Mesenchymal stem cell (in vitro differentiated cells and primary cell): Measurements from ENCODE around the gene MORC2.

Experiments used
- DNase-seq: peaks from one replicate; pipeline ENCODE4 v3.0.0-alpha.2; 2013
- H2AFZ ChIP-seq: one replicate; pipeline ENCODE4 v1.6.1; 2013; ENCODE audit warnings: low read depth, mild to moderate bottlenecking, control low read depth, inconsistent platforms, low read length, moderate library complexity
- H2AK5ac ChIP-seq: 2 replicates; pipeline ENCODE4 v1.6.1; 2013; ENCODE audit warnings: low read length, moderate library complexity, mild to moderate bottlenecking, inconsistent platforms; ENCODE audit not compliant: severe bottlenecking
- H2BK120ac ChIP-seq: one replicate; pipeline ENCODE4 v1.6.1; 2013; ENCODE audit warnings: low read depth, mild to moderate bottlenecking, inconsistent platforms, low read length, moderate library complexity
- H2BK12ac ChIP-seq, 2 experiments: one replicate each; pipeline ENCODE4 v1.6.1; 2013; ENCODE audit warnings: inconsistent platforms in 2 of 2, low read length in 2 of 2, mild to moderate bottlenecking in 2 of 2, moderate library complexity in 2 of 2, control low read depth in 1 of 2
- H2BK15ac ChIP-seq: one replicate; pipeline ENCODE4 v1.6.1; 2013; ENCODE audit warnings: mild to moderate bottlenecking, low read depth, inconsistent platforms; ENCODE audit not compliant: poor library complexity, severe bottlenecking
- H2BK5ac ChIP-seq: 2 replicates; pipeline ENCODE4 v1.6.1; 2013; ENCODE audit warnings: low read depth, mild to moderate bottlenecking, low read length, control low read depth, inconsistent platforms; ENCODE audit not compliant: poor library complexity, severe bottlenecking
- H3K14ac ChIP-seq, 2 experiments: one replicate each; pipeline ENCODE4 v1.6.1; 2013; ENCODE audit warnings: inconsistent platforms in 2 of 2, low read length in 2 of 2, control low read depth in 1 of 2, mild to moderate bottlenecking in 1 of 2, moderate library complexity in 1 of 2
- H3K18ac ChIP-seq, 2 experiments: one replicate each; pipeline ENCODE4 v1.6.1; 2013; ENCODE audit warnings: inconsistent platforms in 2 of 2, low read length in 2 of 2, control low read depth in 1 of 2, low read depth in 1 of 2, mild to moderate bottlenecking in 1 of 2
- H3K23ac ChIP-seq, 2 experiments: one replicate each; pipeline ENCODE4 v1.6.1; 2013; ENCODE audit warnings: inconsistent platforms in 2 of 2, low read length in 2 of 2, mild to moderate bottlenecking in 2 of 2, moderate library complexity in 2 of 2, control low read depth in 1 of 2
- H3K27ac ChIP-seq: 2 replicates; pipeline ENCODE4 v1.5.1; 2013; ENCODE audit warnings: mild to moderate bottlenecking, moderate library complexity, low read length, control low read depth, inconsistent platforms; ENCODE audit not compliant: poor library complexity, severe bottlenecking
- H3K27me3 ChIP-seq, 2 experiments: 2 replicates each; pipeline versions ENCODE4 v1.6.1 to v1.7.0; 2013; ENCODE audit warnings: low read length in 2 of 2, mild to moderate bottlenecking in 2 of 2, moderate library complexity in 2 of 2, control low read depth in 1 of 2, inconsistent platforms in 1 of 2; ENCODE audit not compliant: control insufficient read depth in 1 of 2, insufficient read depth in 1 of 2
- H3K36me3 ChIP-seq, 2 experiments: 2 replicates each; pipeline versions ENCODE4 v1.6.1 to v1.7.0; 2013; ENCODE audit warnings: low read length in 2 of 2, control low read depth in 1 of 2, inconsistent platforms in 1 of 2, low read depth in 1 of 2, mild to moderate bottlenecking in 1 of 2; ENCODE audit not compliant: insufficient read depth in 2 of 2, control insufficient read depth in 1 of 2
- H3K4ac ChIP-seq, 2 experiments: one replicate each; pipeline ENCODE4 v1.6.1; 2013; ENCODE audit warnings: inconsistent platforms in 2 of 2, low read length in 2 of 2, mild to moderate bottlenecking in 2 of 2, moderate library complexity in 2 of 2, control low read depth in 1 of 2, low read depth in 1 of 2
- H3K4me1 ChIP-seq: 2 replicates; pipeline ENCODE4 v1.6.1; 2013; ENCODE audit warnings: low read depth, low read length, control low read depth; ENCODE audit not compliant: control insufficient read depth, insufficient read depth
- H3K4me2 ChIP-seq: 2 replicates; pipeline ENCODE4 v1.6.1; 2013; ENCODE audit warnings: low read length, mild to moderate bottlenecking, inconsistent platforms; ENCODE audit not compliant: poor library complexity, severe bottlenecking
- H3K4me3 ChIP-seq, 2 experiments: 2 replicates each; pipeline versions ENCODE4 v1.5.1 to v1.7.0; 2013; ENCODE audit warnings: low read length in 2 of 2, mild to moderate bottlenecking in 2 of 2, control low read depth in 1 of 2, low read depth in 1 of 2; ENCODE audit not compliant: insufficient read depth in 1 of 2
- H3K79me1 ChIP-seq: replicated peaks from 2 replicates; pipeline ENCODE4 v1.6.1; 2013; ENCODE audit warnings: mild to moderate bottlenecking, control low read depth, low read length, inconsistent platforms; ENCODE audit not compliant: poor library complexity, severe bottlenecking
- H3K9ac ChIP-seq: 2 replicates; pipeline ENCODE4 v1.7.0; 2013; ENCODE audit warnings: mild to moderate bottlenecking, low read length, moderate library complexity
- H3K9me3 ChIP-seq: 2 replicates; pipeline ENCODE4 v1.7.0; 2013; ENCODE audit warnings: mild to moderate bottlenecking, low read length; ENCODE audit not compliant: control insufficient read depth
- H4K8ac ChIP-seq: one replicate; pipeline ENCODE4 v1.6.1; 2013; ENCODE audit warnings: inconsistent platforms, mild to moderate bottlenecking, low read length, moderate library complexity
- H4K91ac ChIP-seq: one replicate; pipeline ENCODE4 v1.6.1; 2013; ENCODE audit warnings: mild to moderate bottlenecking, low read length, inconsistent platforms
- WGBS: methylation state at CpG from one replicate; pipeline ENCODE4 v1.1.7; 2013; ENCODE audit warnings: mixed read lengths; 5-methylcytosine and 5-hydroxymethylcytosine counted together

MORC2 gene

GRCh38 chr22:30876915-30877553 is 91.5 kb downstream of the MORC2 start:
- Histone ChIP-seq H3K23ac (no peak overlapping the region), H3K14ac (no peak overlapping the region), H3K4me1 (peaks cover 3% of the 10 kb centered on the region), H2AK5ac (no peak overlapping the region), H2BK15ac (no peak overlapping the region), H3K79me1 (no peaks in the 10 kb centered on the region), H4K8ac (no peak overlapping the region), H2AFZ (no peak overlapping the region), H3K4ac (no peak overlapping the region), H4K91ac (no peak overlapping the region), H3K4me3 (no peak overlapping the region), H2BK5ac (no peak overlapping the region), H3K9me3 (no peaks in the 10 kb centered on the region), H3K36me3 (peaks cover 0 to 10% of the 10 kb centered on the region in 2 experiments), H2BK120ac (no peak overlapping the region), H3K4me2 (no peak overlapping the region), H3K27ac (no peak overlapping the region), H3K9ac (no peak overlapping the region), H3K27me3 (peaks cover 0 to 15% of the 10 kb centered on the region in 2 experiments), H3K18ac (no peak overlapping the region), H2BK12ac (no peak overlapping the region)
- DNase-seq, result no peak
- 81% methylated on average over 9 of the region's 9 CpGs for WGBS

GRCh38 chr22:30876221-30876751 is 92.3 kb downstream of the MORC2 start:
- Histone ChIP-seq H3K18ac (no peak overlapping the region), H3K9ac (no peak overlapping the region)

GRCh38 chr22:30875481-30876215 is 92.9 kb downstream of the MORC2 start:
- Histone ChIP-seq H4K8ac (no peak overlapping the region), H3K4me2 (no peak overlapping the region), H3K18ac (no peak overlapping the region), H2AK5ac (no peak overlapping the region), H2BK5ac (no peak overlapping the region), H3K4ac (no peak overlapping the region), H3K27ac (no peak overlapping the region), H2BK15ac (no peak overlapping the region), H2AFZ (no peak overlapping the region), H3K4me1 (peaks cover 3% of the 10 kb centered on the region), H3K9me3 (no peaks in the 10 kb centered on the region), H2BK120ac (no peak overlapping the region), H3K23ac (no peak overlapping the region), H4K91ac (no peak overlapping the region), H3K27me3 (peaks cover 0 to 15% of the 10 kb centered on the region in 2 experiments), H3K9ac (no peak overlapping the region), H3K4me3 (no peak overlapping the region), H3K14ac (no peak overlapping the region), H3K36me3 (peaks cover 0 to 20% of the 10 kb centered on the region in 2 experiments), H3K79me1 (no peaks in the 10 kb centered on the region), H2BK12ac (no peak overlapping the region)
- 91% methylated on average over 17 of the region's 17 CpGs for WGBS
- no peak for DNase-seq

More at GRCh38 chr22:30876221-30876751, 92.3 kb downstream of the MORC2 start:
- H3K4me3 ChIP-seq, result no peak overlapping the region
- no peak overlapping the region for H4K91ac ChIP-seq
- H3K36me3 ChIP-seq, result peaks cover 0 to 14% of the 10 kb centered on the region in 2 experiments
- H2AFZ ChIP-seq, result no peak overlapping the region
- no peak overlapping the region for H2AK5ac ChIP-seq
- H3K27ac ChIP-seq, result no peak overlapping the region
- no peaks in the 10 kb centered on the region for H3K79me1 ChIP-seq
- H2BK120ac ChIP-seq, result no peak overlapping the region
- no peak for DNase-seq
- peaks cover 3% of the 10 kb centered on the region for H3K4me1 ChIP-seq
- no peak overlapping the region for H4K8ac ChIP-seq
- no peak overlapping the region for H3K23ac ChIP-seq
- H2BK12ac ChIP-seq, result no peak overlapping the region
- H3K4ac ChIP-seq, result no peak overlapping the region
- no peaks in the 10 kb centered on the region for H3K9me3 ChIP-seq
- WGBS, result 80% methylated on average over 9 of the region's 9 CpGs
- no peak overlapping the region for H3K14ac ChIP-seq
- no peak overlapping the region for H2BK5ac ChIP-seq
- no peak overlapping the region for H2BK15ac ChIP-seq
- peaks cover 0 to 15% of the 10 kb centered on the region in 2 experiments for H3K27me3 ChIP-seq
- no peak overlapping the region for H3K4me2 ChIP-seq
